GM06990 (cell line): ENCODE data around the gene MOSPD3.

Experiments
- DNase-seq: peaks from one replicate; pipeline ENCODE4 v3.0.0-alpha.2; 2011; ENCODE audit not compliant: insufficient read length; ENCODE audit errors: extremely low read depth
- H3K27me3 ChIP-seq: replicated peaks from 2 replicates; pipeline ENCODE4 v1.6.0; 2011; ENCODE audit warnings: low read length; ENCODE audit not compliant: control insufficient read depth, insufficient read depth
- H3K36me3 ChIP-seq: 2 replicates; pipeline ENCODE4 v1.5.1; 2011; ENCODE audit warnings: low read length; ENCODE audit not compliant: control insufficient read depth, insufficient read depth
- H3K4me3 ChIP-seq: replicated peaks from 2 replicates; pipeline ENCODE4 v1.5.1; 2011; ENCODE audit warnings: low read depth, mild to moderate bottlenecking, control low read depth, low read length
- CTCF ChIP-seq: IDR thresholded peaks from 2 replicates; pipeline ENCODE4 v1.5.1; 2011; ENCODE audit warnings: low read length, control low read depth, mild to moderate bottlenecking, inconsistent platforms; ENCODE audit not compliant: insufficient read depth, poor library complexity, severe bottlenecking

The MOSPD3 gene

GRCh38 chr7:100630066-100630465 is 17.7 kb downstream of the MOSPD3 start:
- no peaks in the 10 kb centered on the region for H3K36me3 ChIP-seq
- DNase-seq = no peak
- no peak overlapping the region for H3K4me3 ChIP-seq

GRCh38 chr7:100632951-100633717 is 20.8 kb downstream of the MOSPD3 start:
- Histone ChIP-seq H3K27me3 (no peaks in the 10 kb centered on the region), H3K36me3 (no peaks in the 10 kb centered on the region), H3K4me3 (peak overlapping the region; percentile 66)
- peak; percentile 71 for DNase-seq
- peak; percentile 63 for TF ChIP-seq CTCF

More at GRCh38 chr7:100630066-100630465, 17.7 kb downstream of the MOSPD3 start:
- H3K27me3 ChIP-seq = no peaks in the 10 kb centered on the region
- TF ChIP-seq CTCF = no peak

- DNase-seq = no peak
- H3K27me3 ChIP-seq = no peaks in the 10 kb centered on the region; the same call in 1 of the 2 replicates
- no peak for TF ChIP-seq CTCF
- no peaks in the 10 kb centered on the region for H3K36me3 ChIP-seq
- H3K4me3 ChIP-seq = no peak overlapping the region
These were observed 27.7 kb downstream of the MOSPD3 start for GRCh38 chr7:100639995-100640516.

- Histone ChIP-seq H3K27me3 (no peaks in the 10 kb centered on the region; the same call in 1 of the 2 replicates), H3K36me3 (no peaks in the 10 kb centered on the region), H3K4me3 (no peak overlapping the region)
- no peak for DNase-seq
- TF ChIP-seq CTCF = no peak
These were observed 28.4 kb downstream of the MOSPD3 start for GRCh38 chr7:100640517-100641440.

- no peak for TF ChIP-seq CTCF
- Histone ChIP-seq H3K36me3 (no peaks in the 10 kb centered on the region), H3K4me3 (no peak within 1 kb of the TSS), H3K27me3 (no peaks in the 10 kb centered on the region; the same call in 1 of the 2 replicates)
- no peak for DNase-seq
These were observed 29.1 kb downstream of the MOSPD3 start, which contains the start of gene TFR2 for GRCh38 chr7:100641463-100641859. TSS of gene TFR2 (minus strand) at chr7:100641552. CDS start at chr7:100641509, 43 bp downstream.
